HG03342 (cell line): ENCODE measurements around the gene PSMG4.

Source experiments
- ATAC-seq: cut with Tn5 transposase; IDR thresholded peaks from one replicate; pipeline ENCODE4 v1.9.1; 2021; ENCODE audit warnings: mild to moderate bottlenecking, moderate library complexity; ENCODE audit not compliant: unreplicated experiment

PSMG4 gene

DNA sequence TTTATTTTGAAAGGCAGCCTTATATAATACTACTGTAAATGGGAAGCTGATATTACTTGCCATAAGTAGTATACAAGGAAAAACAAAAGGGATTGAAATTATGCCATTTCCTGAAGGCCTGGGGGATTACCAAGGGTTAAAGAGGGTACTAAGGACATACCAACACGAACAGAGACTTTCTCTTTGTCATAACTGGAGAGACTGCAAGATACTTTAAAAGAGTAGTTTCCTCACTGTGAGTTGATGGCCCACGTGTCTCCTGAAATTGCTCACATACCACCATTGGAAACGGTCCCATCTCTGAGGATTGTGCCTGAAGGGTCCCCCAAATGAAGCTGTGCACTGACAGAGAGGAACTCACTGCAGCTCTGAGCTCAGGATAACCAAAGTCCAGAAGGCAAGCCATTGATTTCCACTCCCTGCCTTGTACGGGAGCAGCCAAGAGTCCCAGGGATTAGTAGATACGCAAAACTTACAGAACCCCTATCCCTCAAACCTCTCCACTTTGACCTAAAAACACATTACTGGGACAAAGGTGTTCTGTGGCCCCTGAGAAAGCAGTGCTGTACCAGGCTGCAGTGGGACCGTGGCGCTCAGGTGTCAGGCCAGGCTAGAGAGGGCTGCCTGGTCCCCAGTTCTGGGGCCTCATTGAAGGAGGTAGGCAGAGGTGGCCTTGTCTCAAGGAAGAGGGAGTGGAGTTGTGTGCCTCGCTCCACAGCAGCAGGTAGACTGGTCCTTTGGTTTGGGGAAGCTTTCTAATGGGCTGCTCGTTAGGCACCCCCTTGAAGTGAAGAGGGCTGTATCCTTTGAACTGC lies 15.2 kb downstream of the PSMG4 start:
- ATAC-seq = no peak

DNA sequence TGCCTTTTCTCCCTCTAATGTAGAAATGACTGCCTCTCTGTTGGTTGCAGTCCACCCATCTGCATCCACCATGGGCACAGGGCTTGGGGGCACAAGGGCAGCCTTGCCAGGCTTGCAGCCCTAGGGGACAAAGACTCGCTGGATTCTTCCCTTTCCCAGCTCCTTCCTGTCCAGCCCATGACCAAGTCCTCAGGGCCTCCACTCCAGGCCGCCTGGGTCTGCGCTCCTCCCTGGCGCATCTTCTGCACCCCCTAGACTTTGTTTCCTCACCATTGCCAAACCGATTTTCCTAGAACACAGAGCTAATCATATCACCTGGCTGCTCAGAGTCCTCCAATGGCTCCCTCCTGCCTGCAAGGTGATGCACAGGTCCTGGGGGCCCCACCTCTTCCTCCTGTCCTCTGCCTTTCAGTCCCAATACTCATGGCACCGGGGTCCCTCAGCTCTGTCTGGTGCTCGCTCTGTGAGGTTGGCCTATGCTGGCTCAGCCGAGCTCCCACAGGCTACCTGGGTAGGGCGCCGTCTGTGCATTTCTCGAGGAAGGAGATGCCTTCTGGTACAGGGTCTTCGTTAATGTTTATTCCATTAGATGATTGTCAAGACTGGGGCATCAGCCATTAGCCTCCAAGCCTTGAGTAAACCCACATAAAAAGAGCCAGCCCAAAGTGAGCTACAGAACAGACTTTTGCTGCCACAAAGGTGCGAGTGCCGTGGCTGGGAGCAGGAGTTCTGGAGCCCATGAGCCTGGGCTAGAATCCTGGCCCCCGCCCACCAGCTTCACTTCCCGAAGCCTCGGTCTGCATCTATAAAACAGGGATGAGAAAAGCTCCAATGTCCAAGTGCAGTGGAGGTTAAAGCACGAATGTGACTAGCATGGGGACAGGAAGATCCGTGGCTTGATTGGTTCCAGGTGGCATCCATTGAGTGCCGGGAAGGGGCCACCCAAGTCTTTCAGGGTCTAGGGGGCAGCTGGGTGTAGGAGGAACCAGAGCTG lies 17.7 kb downstream of the PSMG4 start:
- no peak for ATAC-seq

- no peak for ATAC-seq
These were observed 18.5 kb downstream of the PSMG4 start for GRCh38 chr6:3277251-3277650.

- no peak for ATAC-seq
These were observed 19.2 kb downstream of the PSMG4 start for GRCh38 chr6:3277851-3278416.

DNA sequence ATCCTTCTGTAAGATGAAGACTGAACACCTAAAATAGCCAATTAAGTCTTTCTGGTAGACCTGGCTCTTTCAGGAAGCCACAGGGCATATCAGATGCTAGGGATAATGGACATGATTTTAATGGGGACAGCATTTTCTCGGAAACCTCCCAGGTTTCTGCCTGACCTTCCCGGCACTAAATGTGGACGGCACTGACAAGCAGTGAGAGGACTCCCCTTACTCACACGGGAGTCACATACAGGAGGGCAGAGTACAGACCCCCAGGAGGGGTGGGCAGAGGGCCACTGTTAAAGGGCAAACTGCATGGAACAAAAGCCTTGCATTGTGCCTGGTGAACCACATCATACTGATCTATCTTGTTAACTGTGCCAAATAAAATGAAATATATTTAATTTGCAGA lies 19.9 kb downstream of the PSMG4 start:
- no peak for ATAC-seq

DNA sequence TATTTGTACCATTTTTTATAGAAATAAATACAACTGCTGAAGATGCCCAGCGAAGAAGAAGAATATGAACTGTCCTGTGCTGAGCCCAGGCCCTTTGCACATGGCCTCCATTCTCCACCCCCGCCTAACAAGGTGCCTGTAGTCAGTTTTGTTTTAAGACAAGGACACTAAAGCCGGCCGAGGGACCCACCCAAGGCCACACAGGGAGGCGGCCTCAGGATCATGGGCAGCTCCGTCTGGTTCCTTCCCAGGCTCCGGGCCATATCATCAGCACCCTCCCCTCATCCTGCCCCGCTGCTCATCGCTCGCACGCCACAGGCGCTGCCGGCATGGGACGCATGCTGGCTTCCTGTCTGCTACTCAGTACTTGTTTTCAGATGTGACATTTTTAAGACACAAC lies 21.3 kb downstream of the PSMG4 start:
- no peak for ATAC-seq

DNA sequence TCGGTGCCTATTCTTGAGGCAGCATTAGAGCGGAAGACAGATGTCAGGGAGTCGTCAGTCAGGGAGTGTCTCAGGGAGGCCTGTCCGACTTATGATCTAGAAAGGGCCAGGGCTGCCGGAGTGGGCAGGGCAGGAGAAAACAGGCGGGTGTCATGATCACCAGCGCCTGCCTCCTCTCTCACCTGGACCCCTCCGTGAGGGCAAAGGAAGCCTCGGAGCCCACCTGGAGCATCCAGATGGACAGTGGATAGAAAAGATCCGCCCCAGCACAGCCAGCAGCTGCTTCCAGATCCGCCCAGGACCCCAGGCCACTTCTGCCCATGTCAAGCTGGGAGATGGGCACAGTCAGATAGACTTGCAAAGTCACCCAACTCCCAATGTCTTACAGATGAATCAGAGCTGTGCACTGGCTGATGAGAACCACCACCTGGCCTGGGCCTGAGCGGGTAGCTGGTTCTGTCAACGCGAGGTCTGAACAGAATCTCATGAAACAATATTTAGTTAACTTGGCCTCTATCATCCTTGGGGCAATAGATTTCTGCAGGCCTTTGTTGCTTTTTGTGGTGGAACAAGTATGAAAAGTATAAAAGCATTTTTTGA lies 22.2 kb downstream of the PSMG4 start:
- ATAC-seq = no peak

DNA sequence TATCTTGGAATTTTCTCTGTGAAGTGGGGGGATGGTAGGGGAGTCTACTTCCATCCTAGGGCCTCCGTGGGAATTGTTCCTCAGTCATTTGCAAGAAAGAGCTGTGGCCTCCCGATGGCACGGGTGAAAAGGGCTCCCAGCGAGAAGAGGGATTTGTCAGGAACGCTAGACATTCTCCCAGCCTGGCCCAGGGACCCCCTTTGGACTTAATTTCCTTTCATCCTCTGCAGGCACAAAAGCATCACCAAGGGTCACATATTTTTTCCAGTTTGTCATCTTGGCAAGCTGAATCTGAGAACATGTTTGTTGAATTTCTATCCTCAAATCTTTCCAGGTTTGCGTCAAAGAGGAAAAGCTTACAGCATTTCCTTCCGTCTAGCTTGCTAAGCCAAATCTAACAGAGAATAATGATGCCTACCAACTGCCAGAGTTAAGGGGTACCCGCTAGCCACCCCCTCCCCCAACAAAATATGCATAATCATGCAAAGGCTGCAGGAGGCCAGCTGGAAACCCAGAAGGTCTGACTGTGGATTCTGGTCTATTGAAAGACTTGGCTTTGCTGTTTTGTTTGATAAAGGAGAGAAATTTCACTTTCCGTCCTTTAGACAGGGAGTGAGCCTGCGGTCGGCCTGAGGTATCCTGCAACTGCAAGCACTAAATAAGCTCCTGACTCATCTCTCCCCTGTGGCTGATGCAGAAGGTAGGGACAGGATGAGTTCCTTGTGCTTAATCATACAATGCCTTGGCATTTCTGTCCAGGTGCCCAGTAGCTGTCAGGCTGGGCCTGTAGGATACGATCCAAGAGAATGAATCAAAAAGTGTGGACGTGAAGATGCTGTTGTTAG lies 23.1 kb downstream of the PSMG4 start:
- ATAC-seq = no peak

- ATAC-seq = no peak
These were observed 23.9 kb downstream of the PSMG4 start for GRCh38 chr6:3282476-3283236.

DNA sequence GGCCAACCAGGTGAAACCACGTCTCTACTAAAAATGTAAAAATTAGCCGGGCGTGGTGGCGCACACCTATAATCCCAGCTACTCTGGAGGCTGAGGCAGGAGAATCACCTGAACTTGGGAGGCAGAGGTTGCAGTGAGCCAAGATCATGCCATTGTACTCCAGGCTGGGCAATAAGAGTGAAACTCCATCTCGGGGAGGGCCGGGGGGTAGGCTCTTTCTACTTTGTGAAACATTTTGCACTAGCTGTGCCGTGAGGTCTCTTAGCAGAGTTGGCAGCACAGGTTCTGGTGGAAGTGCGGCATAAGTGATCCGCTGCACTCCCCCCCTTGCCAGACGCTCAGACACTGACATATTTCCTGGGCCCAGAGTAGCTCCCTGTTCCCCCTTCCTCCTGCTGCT lies 24.5 kb downstream of the PSMG4 start:
- no peak for ATAC-seq

- no peak for ATAC-seq
These were observed 25.1 kb downstream of the PSMG4 start for GRCh38 chr6:3283641-3284435.

GRCh38 chr6:3284436-3284876 lies 25.7 kb downstream of the PSMG4 start:
- no peak for ATAC-seq

GRCh38 chr6:3285049-3285639 lies 26.4 kb downstream of the PSMG4 start:
- ATAC-seq = no peak

DNA sequence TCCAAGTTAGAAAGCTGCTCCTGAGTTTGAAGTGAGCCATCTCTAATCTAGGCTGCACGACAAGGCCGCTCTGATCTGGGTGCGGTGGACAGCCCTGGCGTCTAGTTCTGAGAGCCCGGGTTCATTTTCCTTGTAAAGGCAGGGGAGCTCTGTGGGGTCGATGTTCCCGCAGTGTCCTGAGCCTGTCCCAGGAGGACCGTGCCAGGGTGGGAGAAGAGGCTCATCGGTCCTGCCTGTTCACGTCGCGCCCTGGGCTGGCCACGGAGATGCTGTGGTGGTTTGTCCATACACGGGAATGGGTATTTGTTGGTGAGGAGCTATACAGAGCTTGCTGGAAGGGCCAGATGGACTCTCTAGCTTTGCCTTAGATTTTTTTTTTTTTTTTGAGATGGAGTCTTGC lies 27.0 kb downstream of the PSMG4 start:
- ATAC-seq = no peak

GRCh38 chr6:3286641-3287171 lies 28.0 kb downstream of the PSMG4 start:
- no peak for ATAC-seq

DNA sequence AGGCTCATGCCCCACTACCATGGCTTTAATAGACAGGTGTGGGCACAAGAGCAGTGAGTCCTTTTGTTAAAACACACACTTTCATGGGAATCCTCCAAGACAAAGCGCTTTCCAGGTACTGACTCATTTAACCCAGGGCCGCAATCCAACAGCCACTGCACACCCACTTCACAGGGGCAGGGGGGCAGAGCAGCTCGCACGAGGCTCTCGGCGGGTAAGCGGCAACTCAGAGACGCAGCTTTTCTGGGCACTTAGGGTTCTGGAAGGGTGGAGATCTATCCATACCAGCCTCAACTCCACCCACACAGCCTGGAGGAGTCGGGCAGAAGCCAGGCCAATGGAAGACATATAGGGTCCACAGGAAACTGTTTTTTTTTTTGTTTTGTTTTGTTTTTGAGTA lies 28.6 kb downstream of the PSMG4 start:
- no peak for ATAC-seq

DNA sequence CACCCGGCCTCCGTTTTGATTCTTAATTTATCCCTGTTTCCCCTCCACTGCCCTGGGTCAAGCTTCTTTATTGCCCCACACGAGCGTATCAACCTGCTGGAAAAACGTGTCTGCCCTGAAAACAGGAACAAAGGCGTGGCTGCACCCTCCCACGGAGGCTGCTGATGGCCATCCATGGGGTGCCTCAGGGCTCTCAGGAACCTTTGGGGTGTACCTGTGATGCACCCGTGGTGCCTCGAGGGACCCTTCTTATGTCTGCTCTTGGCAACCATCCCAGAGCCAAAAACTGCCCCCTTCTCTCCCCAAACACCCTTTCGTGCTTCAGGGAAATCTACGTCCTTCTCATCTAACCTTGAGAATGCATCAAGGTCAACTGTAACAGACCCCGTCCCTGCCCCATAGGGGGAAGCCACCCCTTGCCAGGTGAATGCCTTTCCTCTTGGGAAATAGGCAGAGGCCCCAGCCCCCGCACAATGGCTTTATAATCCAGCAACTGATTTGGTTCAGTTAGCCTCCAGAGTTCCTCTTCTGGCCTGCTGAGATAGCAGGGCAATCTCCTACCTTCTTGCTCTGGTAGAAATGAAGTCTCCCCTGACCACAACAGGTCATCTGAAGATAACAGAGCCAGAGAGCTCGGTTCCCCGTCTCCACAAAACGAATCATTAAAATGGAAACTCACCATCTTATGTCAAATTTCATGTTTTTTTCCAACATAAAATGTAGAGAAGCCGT lies 29.4 kb downstream of the PSMG4 start:
- ATAC-seq = no peak
